Measurements from ENCODE around the gene PML. TPM values are rescaled to one million over a fixed set of nuclear protein-coding genes. Genes with fewer than 3 reads are reported as not detected.
A peak's percentile ranks its signal among the peaks of the same experiment; 100 is the strongest.

The PML gene
- total RNA-seq, 1 donor from 2014 or later, result 19.1 TPM

GRCh38 chr15:74024687-74025086 lies 30.2 kb downstream of the PML start:
- intact Hi-C loops (cut with micrococcal nuclease), result no loop called here
- no peak for TF ChIP-seq CTCF (IDR thresholded peaks at IDR 0.05; ENCODE audit: borderline replicate concordance)
- no peak for DNase-seq
- peaks cover 57% of the 10 kb centered on the region for H3K4me1 ChIP-seq
- no peak overlapping the region for H3K4me3 ChIP-seq
- H3K27me3 ChIP-seq (ENCODE audit: low read depth), result no peaks in the 10 kb centered on the region
- no peaks in the 10 kb centered on the region for H3K9me3 ChIP-seq (replicated peaks)
- peak overlapping the region; percentile 52 for H3K27ac ChIP-seq (replicated peaks)
- H3K36me3 ChIP-seq, result peaks cover 63% of the 10 kb centered on the region

- no peak for TF ChIP-seq CTCF (IDR thresholded peaks at IDR 0.05; ENCODE audit: borderline replicate concordance)
- Histone ChIP-seq H3K9me3 (replicated peaks) (no peaks in the 10 kb centered on the region), H3K36me3 (peaks cover 66% of the 10 kb centered on the region), H3K27ac (replicated peaks) (peak overlapping the region; percentile 52), H3K4me3 (no peak overlapping the region), H3K4me1 (peaks cover 52% of the 10 kb centered on the region), H3K27me3 (ENCODE audit: low read depth) (no peaks in the 10 kb centered on the region)
- intact Hi-C loops (cut with micrococcal nuclease), result no loop called here
- no peak for DNase-seq
Measured at GRCh38 chr15:74025436-74025835, 30.9 kb downstream of the PML start.

DNA sequence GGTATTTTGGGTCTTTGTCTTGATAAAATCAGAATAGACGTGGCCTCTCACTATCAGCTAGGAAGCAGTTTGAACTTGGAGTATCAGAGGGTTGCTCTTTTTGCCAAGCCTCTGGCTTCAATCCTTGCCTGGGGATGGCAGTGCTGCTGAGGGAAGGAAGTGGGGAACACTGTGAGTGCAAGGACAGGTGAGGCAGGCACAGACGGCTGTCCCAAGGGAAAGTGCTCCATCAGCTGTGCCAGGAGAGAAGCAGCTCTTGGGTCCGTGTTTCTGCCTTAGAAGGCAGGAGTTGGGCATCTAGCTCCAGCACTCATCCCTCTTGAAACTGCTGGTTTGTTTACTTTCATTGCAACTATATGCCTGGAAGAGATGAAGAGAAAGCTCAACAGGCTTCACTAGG lies 33.2 kb downstream of the PML start:
- peak overlapping the region; percentile 7 for H3K27ac ChIP-seq (replicated peaks)
- peaks cover 56% of the 10 kb centered on the region for H3K4me1 ChIP-seq
- intact Hi-C loops (cut with micrococcal nuclease), result no loop called here
- H3K4me3 ChIP-seq, result no peak overlapping the region
- no peaks in the 10 kb centered on the region for H3K27me3 ChIP-seq (ENCODE audit: low read depth)
- no peaks in the 10 kb centered on the region for H3K9me3 ChIP-seq (replicated peaks)
- H3K36me3 ChIP-seq, result peaks cover 65% of the 10 kb centered on the region
- TF ChIP-seq CTCF (IDR thresholded peaks at IDR 0.05; ENCODE audit: borderline replicate concordance), result no peak
- no peak for DNase-seq

- intact Hi-C loops (cut with micrococcal nuclease), result no loop called here
- H3K4me3 ChIP-seq, result no peak overlapping the region
- no peak for TF ChIP-seq CTCF (IDR thresholded peaks at IDR 0.05; ENCODE audit: borderline replicate concordance)
- no peaks in the 10 kb centered on the region for H3K27me3 ChIP-seq (ENCODE audit: low read depth)
- H3K4me1 ChIP-seq, result peaks cover 56% of the 10 kb centered on the region
- no peaks in the 10 kb centered on the region for H3K9me3 ChIP-seq (replicated peaks)
- peaks cover 65% of the 10 kb centered on the region for H3K36me3 ChIP-seq
- DNase-seq, result no peak
- no peak overlapping the region for H3K27ac ChIP-seq (replicated peaks)
Measured at GRCh38 chr15:74028646-74029045, 34.1 kb downstream of the PML start.

DNA sequence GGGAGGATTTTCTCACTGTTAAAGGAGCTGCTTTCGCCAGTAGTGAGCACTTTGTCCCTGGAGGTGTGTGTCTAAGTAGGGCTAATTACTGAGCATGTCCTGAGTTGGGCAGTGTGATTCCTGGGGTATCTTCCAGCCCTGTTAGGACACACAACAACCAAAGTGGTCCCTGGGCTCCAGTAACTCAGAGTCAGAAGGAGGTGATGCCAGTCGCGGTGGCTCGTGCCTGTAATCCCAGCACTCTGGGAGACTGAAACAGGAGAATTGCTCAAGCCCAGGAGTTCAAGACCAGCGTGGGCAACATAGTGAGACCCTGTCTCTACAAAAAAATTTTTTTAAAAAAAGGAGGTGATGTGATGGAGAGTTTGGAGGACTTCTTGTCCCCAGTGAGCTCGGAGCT lies 37.5 kb downstream of the PML start:
- no peaks in the 10 kb centered on the region for H3K27me3 ChIP-seq (ENCODE audit: low read depth)
- peaks cover 41% of the 10 kb centered on the region for H3K4me1 ChIP-seq
- H3K4me3 ChIP-seq, result no peak overlapping the region
- peaks cover 61% of the 10 kb centered on the region for H3K36me3 ChIP-seq
- no peaks in the 10 kb centered on the region for H3K9me3 ChIP-seq (replicated peaks)
- intact Hi-C loops (cut with micrococcal nuclease), result no loop called here
- TF ChIP-seq CTCF (IDR thresholded peaks at IDR 0.05; ENCODE audit: borderline replicate concordance), result no peak
- no peak overlapping the region for H3K27ac ChIP-seq (replicated peaks)
- no peak for DNase-seq
